Activated T-cell treated with anti-CD3 and anti-CD28 coated beads, Interleukin-2, amount 50 U/mL, for 48 hours (primary cell): ENCODE results near the gene EOMES.

Experiments
- DNase-seq, 2 experiments: peaks; one replicate each; pipeline ENCODE4 v3.0.0-alpha.2; 2020

EOMES gene

GRCh38 chr3:27719314-27720003 lies 2.7 kb downstream of the EOMES start:
- peak in 1 of 2 experiments; percentile 21 for DNase-seq

- DNase-seq: no peak
These were observed 3.7 kb downstream of the EOMES start for GRCh38 chr3:27718459-27718858.

GRCh38 chr3:27717200-27717852 lies 4.8 kb downstream of the EOMES start:
- no peak for DNase-seq

GRCh38 chr3:27716309-27716708 lies 5.8 kb downstream of the EOMES start:
- DNase-seq: no peak

- DNase-seq: no peak
These were observed 6.3 kb downstream of the EOMES start for GRCh38 chr3:27715863-27716262.

- no peak for DNase-seq
These were observed 6.7 kb downstream of the EOMES start for GRCh38 chr3:27715454-27715806.

GRCh38 chr3:27714692-27715453 lies 7.2 kb downstream of the EOMES start:
- DNase-seq: peak; percentile 52 to 63

GRCh38 chr3:27714146-27714526 lies 8.0 kb downstream of the EOMES start:
- no peak for DNase-seq

GRCh38 chr3:27713435-27714145 lies 8.5 kb downstream of the EOMES start:
- peak; percentile 24 to 34 for DNase-seq

GRCh38 chr3:27713078-27713423 lies 9.1 kb downstream of the EOMES start:
- DNase-seq: no peak

GRCh38 chr3:27712136-27713077 lies 9.7 kb downstream of the EOMES start:
- peak; percentile 84 to 85 for DNase-seq

GRCh38 chr3:27708250-27708649 lies 13.9 kb downstream of the EOMES start:
- no peak for DNase-seq

- no peak for DNase-seq
These were observed 23.1 kb downstream of the EOMES start for GRCh38 chr3:27699067-27699466.

GRCh38 chr3:27696906-27697305 lies 25.2 kb downstream of the EOMES start:
- no peak for DNase-seq

- DNase-seq: no peak
These were observed 26.5 kb downstream of the EOMES start for GRCh38 chr3:27695636-27696035.

- DNase-seq: no peak
These were observed 34.1 kb downstream of the EOMES start for GRCh38 chr3:27688053-27688452.

- DNase-seq: no peak
These were observed 35.5 kb downstream of the EOMES start for GRCh38 chr3:27686642-27687041.

GRCh38 chr3:27685474-27685873 lies 36.6 kb downstream of the EOMES start:
- DNase-seq: no peak

GRCh38 chr3:27684302-27684701 lies 37.8 kb downstream of the EOMES start:
- no peak for DNase-seq

- peak; percentile 36 to 41 for DNase-seq
These were observed 40.8 kb downstream of the EOMES start for GRCh38 chr3:27681249-27681748.

GRCh38 chr3:27680517-27681246 lies 41.4 kb downstream of the EOMES start:
- peak; percentile 31 for DNase-seq
